KMS-11 (cell line): ENCODE results near the gene ACO1.

Experiments used
- H2AFZ ChIP-seq: fragments of 200-600 bp; sonication (generic); 2 replicates; pipeline ENCODE4 v1.6.1; 2016; ENCODE audit warnings: antibody characterized with exemption, mixed run types, low read depth
- H3K27ac ChIP-seq: fragments of 200-600 bp; sonication (generic); 2 replicates; pipeline ENCODE4 v1.6.1; 2016; ENCODE audit warnings: mild to moderate bottlenecking, mixed run types
- H3K27me3 ChIP-seq: fragments of 200-600 bp; sonication (generic); 2 replicates; pipeline ENCODE4 v1.6.1; 2017; ENCODE audit warnings: mild to moderate bottlenecking, low read depth, mixed run types, moderate library complexity; ENCODE audit not compliant: insufficient read depth
- H3K36me3 ChIP-seq: fragments of 200-600 bp; sonication (generic); 2 replicates; pipeline ENCODE4 v1.6.1; 2017; ENCODE audit warnings: mild to moderate bottlenecking, mixed run types; ENCODE audit not compliant: insufficient read depth
- H3K4me1 ChIP-seq: fragments of 200-600 bp; sonication (generic); 2 replicates; pipeline ENCODE4 v1.6.1; 2016; ENCODE audit warnings: mild to moderate bottlenecking, low read depth, mixed run types; ENCODE audit not compliant: poor library complexity, severe bottlenecking
- H3K4me2 ChIP-seq: fragments of 200-600 bp; sonication (generic); 2 replicates; pipeline ENCODE4 v1.7.0; 2016; ENCODE audit warnings: mild to moderate bottlenecking, mixed run types
- H3K4me3 ChIP-seq: fragments of 200-600 bp; sonication (generic); IDR thresholded peaks from 2 replicates; pipeline ENCODE4 v1.6.1; 2017; ENCODE audit warnings: low read depth, low read length, mixed read lengths; ENCODE audit not compliant: insufficient read depth
- H3K79me2 ChIP-seq: fragments of 200-600 bp; sonication (generic); 2 replicates; pipeline ENCODE4 v1.6.1; 2016; ENCODE audit warnings: low read depth, mixed run types; ENCODE audit not compliant: insufficient read depth
- H3K9ac ChIP-seq: fragments of 200-600 bp; sonication (generic); 2 replicates; pipeline ENCODE4 v1.6.1; 2016; ENCODE audit warnings: mild to moderate bottlenecking, mixed run types
- H4K20me1 ChIP-seq: fragments of 200-600 bp; sonication (generic); 2 replicates; pipeline ENCODE4 v1.6.1; 2016; ENCODE audit warnings: mild to moderate bottlenecking, mixed run types; ENCODE audit not compliant: insufficient read depth
- CTCF ChIP-seq: fragments of 200-600 bp; sonication (generic); conservative IDR thresholded peaks from 2 replicates; pipeline ENCODE4 v1.6.1; 2017; ENCODE audit warnings: low read depth, mild to moderate bottlenecking, antibody characterized with exemption, low read length, moderate library complexity, mixed read lengths

Gene ACO1

GRCh38 chr9:32427111-32427873 is 42.8 kb downstream of the ACO1 start:
- Histone ChIP-seq H3K27ac (no peak overlapping the region), H3K4me2 (no peak overlapping the region), H4K20me1 (no peaks in the 10 kb centered on the region), H3K36me3 (no peaks in the 10 kb centered on the region), H2AFZ (no peak overlapping the region), H3K79me2 (no peaks in the 10 kb centered on the region), H3K27me3 (no peaks in the 10 kb centered on the region), H3K9ac (no peak overlapping the region), H3K4me1 (no peaks in the 10 kb centered on the region), H3K4me3 (no peak overlapping the region)
- TF ChIP-seq CTCF, result no peak

- Histone ChIP-seq H3K27me3 (no peaks in the 10 kb centered on the region), H3K4me3 (no peak overlapping the region), H4K20me1 (no peaks in the 10 kb centered on the region), H3K4me1 (no peaks in the 10 kb centered on the region), H3K36me3 (no peaks in the 10 kb centered on the region), H3K27ac (no peak overlapping the region), H3K79me2 (no peaks in the 10 kb centered on the region), H3K9ac (no peak overlapping the region), H3K4me2 (no peak overlapping the region), H2AFZ (no peak overlapping the region)
- TF ChIP-seq CTCF, result no peak
These were observed 46.3 kb downstream of the ACO1 start for GRCh38 chr9:32430720-32431119.

- no peak overlapping the region for H3K9ac ChIP-seq
- H3K4me1 ChIP-seq, result no peaks in the 10 kb centered on the region
- no peak overlapping the region for H3K27ac ChIP-seq
- no peaks in the 10 kb centered on the region for H3K79me2 ChIP-seq
- H3K27me3 ChIP-seq, result no peaks in the 10 kb centered on the region
- no peak overlapping the region for H3K4me3 ChIP-seq
- no peaks in the 10 kb centered on the region for H4K20me1 ChIP-seq
- no peak overlapping the region for H2AFZ ChIP-seq
- no peak overlapping the region for H3K4me2 ChIP-seq
- no peaks in the 10 kb centered on the region for H3K36me3 ChIP-seq
- TF ChIP-seq CTCF, result no peak
These were observed 46.8 kb downstream of the ACO1 start for GRCh38 chr9:32431196-32431595.

GRCh38 chr9:32431940-32432555 is 47.6 kb downstream of the ACO1 start:
- Histone ChIP-seq H3K27ac (no peak overlapping the region), H3K9ac (no peak overlapping the region), H3K4me2 (no peak overlapping the region), H2AFZ (no peak overlapping the region), H3K36me3 (no peaks in the 10 kb centered on the region), H3K4me3 (no peak overlapping the region), H3K4me1 (no peaks in the 10 kb centered on the region), H3K27me3 (no peaks in the 10 kb centered on the region), H4K20me1 (no peaks in the 10 kb centered on the region), H3K79me2 (no peaks in the 10 kb centered on the region)
- TF ChIP-seq CTCF, result peak; percentile 28; the same call in 1 of the 2 replicates
